ENCODE data around the gene SULF2.

Gene SULF2

GRCh38 chr20:47659904-47660601 lies 125.2 kb downstream of the SULF2 start:
- in situ Hi-C loops (cut with MboI; ENCODE audit: low sequenced_read_pairs) = no loop called here

DNA sequence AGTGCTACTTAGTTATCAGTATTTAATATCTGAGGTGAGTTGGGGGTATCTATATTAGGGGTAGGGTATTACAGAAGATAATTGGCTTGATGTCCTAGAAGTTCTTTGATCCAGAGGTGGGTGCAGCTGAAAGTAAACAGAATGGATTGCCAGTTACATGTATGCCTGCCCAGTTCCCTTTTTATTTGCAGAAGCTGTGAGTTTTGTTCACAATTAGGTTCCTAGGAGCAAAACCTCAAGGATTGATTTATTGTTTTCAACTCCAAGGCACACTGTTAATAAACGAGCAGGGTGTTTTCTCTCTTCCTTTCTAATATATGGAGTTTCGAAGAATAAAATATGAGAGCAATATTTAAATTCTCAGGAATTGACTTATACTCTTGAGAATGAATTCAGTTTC lies 129.0 kb downstream of the SULF2 start:
- in situ Hi-C loops (cut with MboI; ENCODE audit: low sequenced_read_pairs) = no loop called here

DNA sequence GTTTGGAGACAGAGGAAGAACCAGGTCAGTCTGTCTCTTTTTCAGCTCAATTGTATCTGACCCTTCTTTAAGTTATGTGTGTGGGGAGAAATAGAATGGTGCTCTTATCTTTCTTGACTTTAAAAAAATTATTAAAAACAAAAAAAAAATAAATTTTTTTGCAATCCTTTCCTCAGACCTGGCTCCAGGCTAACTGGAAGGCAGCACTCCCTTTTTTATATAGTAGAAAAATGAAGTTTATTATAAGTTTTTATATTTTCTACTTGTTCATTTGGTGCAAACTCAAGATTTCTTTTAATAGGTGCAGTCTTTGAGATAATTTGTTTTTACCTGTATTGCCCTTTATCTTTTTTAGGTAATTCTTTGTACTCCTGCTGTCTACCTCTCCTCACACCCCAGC lies 129.6 kb downstream of the SULF2 start:
- in situ Hi-C loops (cut with MboI; ENCODE audit: low sequenced_read_pairs) = no loop called here

DNA sequence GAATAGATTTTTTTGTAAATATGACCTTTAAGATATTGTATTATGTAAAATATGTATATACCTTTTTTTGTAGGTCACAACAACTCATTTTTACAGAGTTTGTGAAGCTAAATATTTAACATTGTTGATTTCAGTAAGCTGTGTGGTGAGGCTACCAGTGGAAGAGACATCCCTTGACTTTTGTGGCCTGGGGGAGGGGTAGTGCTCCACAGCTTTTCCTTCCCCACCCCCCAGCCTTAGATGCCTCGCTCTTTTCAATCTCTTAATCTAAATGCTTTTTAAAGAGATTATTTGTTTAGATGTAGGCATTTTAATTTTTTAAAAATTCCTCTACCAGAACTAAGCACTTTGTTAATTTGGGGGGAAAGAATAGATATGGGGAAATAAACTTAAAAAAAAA lies 130.9 kb downstream of the SULF2 start:
- in situ Hi-C loops (cut with MboI; ENCODE audit: low sequenced_read_pairs) = no loop called here

GRCh38 chr20:47653869-47654268 lies 131.4 kb downstream of the SULF2 start:
- in situ Hi-C loops (cut with MboI; ENCODE audit: low sequenced_read_pairs) = no loop called here

DNA sequence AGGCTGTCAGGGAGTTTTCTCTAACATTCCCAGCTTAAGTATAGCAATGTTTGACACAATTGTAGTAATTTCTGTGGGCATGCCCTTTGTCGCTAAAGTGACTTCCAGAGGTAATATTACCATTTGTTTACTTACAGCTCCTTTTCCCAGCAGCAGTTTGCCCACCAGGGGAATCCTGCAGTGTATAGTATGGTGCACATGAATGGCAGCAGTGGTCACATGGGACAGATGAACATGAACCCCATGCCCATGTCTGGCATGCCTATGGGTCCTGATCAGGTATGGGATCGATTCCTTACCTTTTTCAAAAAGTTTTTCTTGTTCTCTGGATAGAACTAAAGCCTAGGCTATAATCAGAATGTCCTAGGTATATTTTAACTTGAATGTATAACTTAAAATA lies 132.5 kb downstream of the SULF2 start:
- in situ Hi-C loops (cut with MboI; ENCODE audit: low sequenced_read_pairs) = no loop called here

- in situ Hi-C loops (cut with MboI; ENCODE audit: low sequenced_read_pairs) = no loop called here
These were observed 133.0 kb downstream of the SULF2 start for GRCh38 chr20:47652301-47652700.

- in situ Hi-C loops (cut with MboI; ENCODE audit: low sequenced_read_pairs) = no loop called here
These were observed 136.3 kb downstream of the SULF2 start for GRCh38 chr20:47648943-47649342.

GRCh38 chr20:47647994-47648393 lies 137.3 kb downstream of the SULF2 start:
- in situ Hi-C loops (cut with MboI; ENCODE audit: low sequenced_read_pairs) = no loop called here

GRCh38 chr20:47645632-47646031 lies 139.6 kb downstream of the SULF2 start:
- in situ Hi-C loops (cut with MboI; ENCODE audit: low sequenced_read_pairs) = no loop called here

DNA sequence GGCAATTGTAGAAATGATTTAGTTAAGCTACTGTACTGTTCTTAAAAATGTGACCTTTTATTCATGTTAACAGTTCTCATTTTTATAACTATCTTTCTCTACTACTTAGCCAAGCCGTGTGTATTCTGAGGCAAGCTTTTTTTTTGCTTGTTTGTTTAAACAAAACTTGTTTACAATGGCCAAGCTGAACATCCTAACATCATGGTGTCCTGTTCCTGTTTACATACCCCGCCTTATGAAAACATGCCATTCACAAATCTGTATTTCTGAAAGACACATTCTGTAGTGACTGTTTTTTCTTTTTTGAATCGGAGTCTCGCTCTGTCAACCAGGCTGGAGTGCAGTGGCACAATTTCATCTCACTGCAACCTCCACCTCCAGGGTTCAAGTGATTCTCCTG lies 142.7 kb downstream of the SULF2 start:
- in situ Hi-C loops (cut with MboI; ENCODE audit: low sequenced_read_pairs) = no loop called here

DNA sequence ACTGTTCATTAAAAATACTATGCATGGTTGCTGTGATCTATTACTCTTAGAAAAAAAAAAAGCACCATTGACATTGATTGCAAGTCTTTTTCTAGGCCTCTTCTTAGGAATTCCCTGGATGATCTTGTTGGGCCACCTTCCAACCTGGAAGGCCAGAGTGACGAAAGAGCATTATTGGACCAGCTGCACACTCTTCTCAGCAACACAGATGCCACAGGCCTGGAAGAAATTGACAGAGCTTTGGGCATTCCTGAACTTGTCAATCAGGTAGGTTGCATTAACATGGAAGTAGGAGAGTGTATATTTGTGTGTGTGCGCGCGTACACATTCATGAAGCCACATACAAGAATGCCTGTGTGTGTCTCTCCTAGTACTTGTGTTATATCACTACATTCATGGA lies 143.2 kb downstream of the SULF2 start:
- in situ Hi-C loops (cut with MboI; ENCODE audit: low sequenced_read_pairs) = no loop called here

DNA sequence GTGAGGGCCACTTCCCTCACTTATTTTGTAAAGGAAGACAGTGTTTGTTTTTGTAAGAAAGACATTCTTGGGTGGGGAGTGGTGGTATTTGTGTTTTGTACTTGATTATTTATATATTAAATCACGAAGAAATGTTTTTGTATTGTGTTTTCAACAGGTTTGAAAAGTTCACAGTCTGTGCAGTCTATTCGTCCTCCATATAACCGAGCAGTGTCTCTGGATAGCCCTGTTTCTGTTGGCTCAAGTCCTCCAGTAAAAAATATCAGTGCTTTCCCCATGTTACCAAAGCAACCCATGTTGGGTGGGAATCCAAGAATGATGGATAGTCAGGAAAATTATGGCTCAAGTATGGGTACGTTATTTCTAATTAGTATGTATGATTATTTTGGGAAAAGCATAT lies 146.4 kb downstream of the SULF2 start:
- in situ Hi-C loops (cut with MboI; ENCODE audit: low sequenced_read_pairs) = no loop called here

DNA sequence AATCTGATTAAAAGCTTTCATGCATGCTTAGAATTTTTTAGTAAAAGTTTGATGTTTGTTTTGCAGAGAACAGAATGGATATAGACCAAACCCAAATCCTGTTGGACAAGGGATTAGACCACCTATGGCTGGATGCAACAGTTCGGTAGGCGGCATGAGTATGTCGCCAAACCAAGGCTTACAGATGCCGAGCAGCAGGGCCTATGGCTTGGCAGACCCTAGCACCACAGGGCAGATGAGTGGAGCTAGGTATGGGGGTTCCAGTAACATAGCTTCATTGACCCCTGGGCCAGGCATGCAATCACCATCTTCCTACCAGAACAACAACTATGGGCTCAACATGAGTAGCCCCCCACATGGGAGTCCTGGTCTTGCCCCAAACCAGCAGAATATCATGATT lies 150.0 kb downstream of the SULF2 start:
- in situ Hi-C loops (cut with MboI; ENCODE audit: low sequenced_read_pairs) = no loop called here

GRCh38 chr20:47631078-47631477 lies 154.2 kb downstream of the SULF2 start:
- in situ Hi-C loops (cut with MboI; ENCODE audit: low sequenced_read_pairs) = no loop called here

DNA sequence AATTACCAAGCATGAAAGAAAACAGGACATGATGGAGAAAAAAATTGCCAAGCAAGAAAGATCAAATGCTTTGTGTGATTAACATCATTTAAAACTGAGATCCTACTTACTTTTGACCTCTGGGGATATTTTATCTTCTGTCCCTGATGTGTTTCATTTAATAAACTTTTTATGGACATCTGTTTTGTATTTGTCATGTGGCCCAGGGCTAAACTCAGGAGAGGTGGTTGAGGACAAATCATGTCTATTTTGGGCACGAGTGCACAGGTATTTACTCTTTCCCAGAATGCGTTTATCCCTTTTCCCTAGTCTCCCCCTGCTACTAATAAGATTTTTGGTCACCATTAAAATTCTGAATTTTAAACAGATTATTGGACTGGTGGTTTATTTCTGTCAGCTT lies 155.4 kb downstream of the SULF2 start:
- in situ Hi-C loops (cut with MboI; ENCODE audit: low sequenced_read_pairs) = no loop called here

GRCh38 chr20:47627540-47627939 lies 157.7 kb downstream of the SULF2 start:
- in situ Hi-C loops (cut with MboI; ENCODE audit: low sequenced_read_pairs) = no loop called here

GRCh38 chr20:47623206-47623605 lies 162.1 kb downstream of the SULF2 start:
- in situ Hi-C loops (cut with MboI; ENCODE audit: low sequenced_read_pairs) = no loop called here

- in situ Hi-C loops (cut with MboI; ENCODE audit: low sequenced_read_pairs) = no loop called here
These were observed 163.1 kb downstream of the SULF2 start for GRCh38 chr20:47622118-47622665.

- in situ Hi-C loops (cut with MboI; ENCODE audit: low sequenced_read_pairs) = no loop called here
These were observed 164.2 kb downstream of the SULF2 start for GRCh38 chr20:47620808-47621805.

DNA sequence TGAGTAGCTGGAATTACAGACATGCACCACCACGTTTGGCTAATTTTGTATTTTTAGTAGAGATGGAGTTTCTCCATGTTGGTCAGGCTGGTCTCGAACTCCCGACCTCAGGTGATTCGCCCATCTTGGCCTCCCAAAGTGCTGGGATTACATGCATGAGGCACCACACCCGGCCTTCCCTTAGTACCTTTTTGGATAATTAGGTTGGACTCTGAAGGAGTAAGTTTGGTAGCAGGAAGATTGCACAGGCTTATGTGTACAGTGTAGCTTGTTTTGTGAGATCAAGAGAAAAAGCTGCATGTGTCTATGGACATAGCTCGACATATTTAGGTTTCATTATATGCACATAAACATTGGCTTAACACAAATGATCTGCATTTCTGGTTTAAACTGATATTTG lies 166.8 kb downstream of the SULF2 start:
- in situ Hi-C loops (cut with MboI; ENCODE audit: low sequenced_read_pairs) = no loop called here

Measured in hTERT RPE-1 (cell line).